ENCODE data around the gene TAF3. TPM values are rescaled to one million over a fixed set of nuclear protein-coding genes. Genes with fewer than 3 reads are reported as not detected.

TAF3 gene
- total RNA-seq, 1 experiment from 2014 or later, result 5.5 TPM

- intact Hi-C loops (cut with micrococcal nuclease; ENCODE audit: unreplicated experiment), result no loop called here
These were observed 217.6 kb downstream of the TAF3 start for GRCh38 chr10:8035641-8036470.

More at GRCh38 chr10:8035641-8036470, 217.6 kb downstream of the TAF3 start:
- H3K4me1 ChIP-seq (ENCODE audit: control insufficient read depth, insufficient read depth, low read length), result no peaks in the 10 kb centered on the region
- H3K4me3 ChIP-seq (ENCODE audit: low read depth in 2 of 2, low read length in 2 of 2), result no peak overlapping the region
- H3K9me3 ChIP-seq (ENCODE audit: control insufficient read depth, insufficient read depth, low read depth, low read length), result no peaks in the 10 kb centered on the region
- no peak for DNase-seq (ENCODE audit: low read depth, low spot score)
- in situ Hi-C loops (cut with HindIII; ENCODE audit: low pct_unique_long_range_greater_than_20kb, low sequenced_read_pairs), result no loop called here
- TF ChIP-seq TCF7L2 (IDR thresholded peaks at IDR 0.05; ENCODE audit: low read depth, low read length), result no peak
- TF ChIP-seq SIN3A (IDR thresholded peaks at IDR 0.05; ENCODE audit: borderline replicate concordance, insufficient read depth, low read depth, low read length), result no peak
- TF ChIP-seq POLR2AphosphoS5 (IDR thresholded peaks at IDR 0.05; ENCODE audit: low read depth, low read length), result no peak
- TF ChIP-seq REST (IDR thresholded peaks at IDR 0.05; ENCODE audit: insufficient read depth in 1 of 2, low read depth in 2 of 2, low read length in 1 of 2), result no peak
- TF ChIP-seq CTCF (IDR thresholded peaks at IDR 0.05), result no peak
- no peaks in the 10 kb centered on the region for H3K27me3 ChIP-seq (ENCODE audit: control insufficient read depth, insufficient read depth, low read length)
- no TSS peak for BruUV-seq (replicated peaks)
- H3K36me3 ChIP-seq (ENCODE audit: control insufficient read depth, insufficient read depth, low read length), result no peaks in the 10 kb centered on the region
- ChIA-PET POLR2A (no interaction called here), CTCF (no interaction called here)
- ATAC-seq, result no peak
- H3K27ac ChIP-seq (ENCODE audit: low read length), result no peak overlapping the region

Data from Panc1 (cell line).